SK-N-SH (cell line): ENCODE results near the gene NFIX. TPM values are rescaled to one million over a fixed set of nuclear protein-coding genes. Genes with fewer than 3 reads are reported as not detected.

ENCODE experiments used
- CTCF ChIA-PET: fragments of 300-600, 350-600 bp; formaldehyde crosslinking; extraction: SDS; loops from one replicate; lab custom pipeline; 2021; lab: Yijun Ruan, JAX
- POLR2A ChIA-PET: fragments of 350-600 bp; sonication (Branson Sonifier 250); formaldehyde crosslinking; extraction: SDS; loops from one replicate; lab custom pipeline; 2020; ENCODE audit warnings: antibody characterized with exemption, inconsistent platforms; lab: Yijun Ruan, JAX
- DNase-seq: peaks from one replicate; pipeline ENCODE4 v3.0.0; 2012
- H2AFZ ChIP-seq: fragments of 200-600 bp; sonication (generic); 2 replicates; pipeline ENCODE4 v1.8.1; 2016; ENCODE audit warnings: antibody characterized with exemption, mild to moderate bottlenecking, low read depth
- H3F3A ChIP-seq: fragments of 200-600 bp; sonication (generic); replicated peaks from 2 replicates; pipeline ENCODE3; 2016; ENCODE audit warnings: antibody characterized with exemption, mild to moderate bottlenecking; ENCODE audit not compliant: insufficient read depth
- H3K27ac ChIP-seq, 2 experiments: fragments of 200-500 bp in 1 of 2; fragments of 200-600 bp in 1 of 2; sonication (Bioruptor generic) in 1 of 2; sonication (generic), shearing (Covaris generic) in 1 of 2; 2 replicates each; pipeline versions ENCODE4 v1.5.1 to v1.6.1; 2014 to 2016; ENCODE audit warnings: low read depth in 2 of 2, inconsistent platforms in 1 of 2, low read length in 1 of 2, mild to moderate bottlenecking in 1 of 2, mixed read lengths in 1 of 2
- H3K27me3 ChIP-seq: fragments of 200-600 bp; sonication (generic), shearing (Covaris generic); 2 replicates; pipeline ENCODE4 v1.6.1; 2016; ENCODE audit warnings: mixed run types; ENCODE audit not compliant: insufficient read depth
- H3K36me3 ChIP-seq, 2 experiments: fragments of 200-500 bp in 1 of 2; fragments of 200-600 bp in 1 of 2; sonication (Bioruptor generic) in 1 of 2; sonication (generic) in 1 of 2; replicated peaks in 1 of 2; 2 replicates each; pipeline versions ENCODE3 to v1.5.1; 2014 to 2016; ENCODE audit warnings: low read length in 1 of 2, mild to moderate bottlenecking in 1 of 2; ENCODE audit not compliant: insufficient read depth in 2 of 2, control insufficient read depth in 1 of 2
- H3K4me1 ChIP-seq, 2 experiments: fragments of 200-500 bp in 1 of 2; fragments of 200-600 bp in 1 of 2; sonication (Bioruptor generic) in 1 of 2; sonication (generic), shearing (Covaris generic) in 1 of 2; 2 replicates each; pipeline versions ENCODE4 v1.5.1 to v1.6.1; 2014 to 2016; ENCODE audit warnings: low read depth in 1 of 2, low read length in 1 of 2, mixed run types in 1 of 2; ENCODE audit not compliant: insufficient read depth in 2 of 2, control insufficient read depth in 1 of 2
- H3K4me2 ChIP-seq: fragments of 200-600 bp; sonication (generic), shearing (Covaris generic); 2 replicates; pipeline ENCODE4 v1.6.1; 2017; ENCODE audit warnings: mixed run types
- H3K4me3 ChIP-seq, 2 experiments: fragments of 200-500 bp in 1 of 2; fragments of 200-600 bp in 1 of 2; sonication (Bioruptor generic) in 1 of 2; sonication (generic), shearing (Covaris generic) in 1 of 2; 2 replicates each; pipeline versions ENCODE4 v1.5.1 to v1.8.1; 2014 to 2016; ENCODE audit warnings: low read depth in 2 of 2, inconsistent platforms in 1 of 2, low read length in 1 of 2, mild to moderate bottlenecking in 1 of 2, mixed read lengths in 1 of 2, moderate library complexity in 1 of 2
- H3K79me2 ChIP-seq: fragments of 200-600 bp; sonication (generic); 2 replicates; pipeline ENCODE4 v1.8.1; 2017; ENCODE audit warnings: mild to moderate bottlenecking; ENCODE audit not compliant: insufficient read depth
- H3K9ac ChIP-seq: fragments of 200-600 bp; sonication (generic); 2 replicates; pipeline ENCODE4 v1.6.1; 2017; ENCODE audit warnings: mixed run types
- H3K9me2 ChIP-seq: fragments of 200-600 bp; sonication (generic); 2 replicates; pipeline ENCODE4 v1.6.1; 2017; ENCODE audit warnings: mixed run types
- H3K9me3 ChIP-seq: fragments of 200-600 bp; sonication (generic); 2 replicates; pipeline ENCODE4 v1.6.1; 2017; ENCODE audit warnings: mixed run types, mild to moderate bottlenecking, moderate library complexity
- H4K20me1 ChIP-seq: fragments of 200-600 bp; sonication (generic); 2 replicates; pipeline ENCODE4 v1.6.1; 2017; ENCODE audit warnings: mild to moderate bottlenecking, mixed run types; ENCODE audit not compliant: insufficient read depth
- CHD2 ChIP-seq: fragments of 150-350 bp; IDR thresholded peaks from 2 replicates; pipeline ENCODE4 v1.6.1; 2018; ENCODE audit warnings: low read length; ENCODE audit not compliant: partially characterized antibody
- ELF1 ChIP-seq: IDR thresholded peaks from 2 replicates; pipeline ENCODE4 v1.4.0; 2012
- FOSL2 ChIP-seq: IDR thresholded peaks from 2 replicates; pipeline ENCODE4 v1.4.0; 2012; ENCODE audit warnings: low read depth, mild to moderate bottlenecking, moderate library complexity, borderline replicate concordance
- IRF3 ChIP-seq: fragments of 150-350 bp; IDR thresholded peaks from 2 replicates; pipeline ENCODE4 v1.6.1; 2016; ENCODE audit warnings: mild to moderate bottlenecking, low read depth, low read length
- MAX ChIP-seq: IDR thresholded peaks from 2 replicates; pipeline ENCODE4 v1.4.0; 2012; ENCODE audit warnings: low read depth
- MXI1 ChIP-seq: IDR thresholded peaks from 2 replicates; pipeline ENCODE4 v1.6.1; 2012; ENCODE audit warnings: mild to moderate bottlenecking, low read depth, low read length, improper control_type of control experiment
- NFIC ChIP-seq: IDR thresholded peaks from 2 replicates; pipeline ENCODE4 v1.4.0; 2012; ENCODE audit warnings: borderline replicate concordance
- PBX3 ChIP-seq: IDR thresholded peaks from 2 replicates; pipeline ENCODE4; 2012
- RFX5 ChIP-seq: IDR thresholded peaks from 2 replicates; pipeline ENCODE4 v1.6.1; 2012; ENCODE audit warnings: mild to moderate bottlenecking, improper control_type of control experiment, low read length
- TCF12 ChIP-seq: IDR thresholded peaks from 2 replicates; pipeline ENCODE4 v1.4.0; 2012
- YY1 ChIP-seq: IDR thresholded peaks from 2 replicates; pipeline ENCODE4 v1.4.0; 2012; ENCODE audit warnings: low read depth, mild to moderate bottlenecking
- ZBTB33 ChIP-seq: IDR thresholded peaks from 2 replicates; pipeline ENCODE4 v1.4.0; 2012; ENCODE audit warnings: low read depth, borderline replicate concordance
- WGBS: methylation state at CpG from one replicate; pipeline ENCODE4 v1.1.6; 2017; ENCODE audit warnings: low lambda C conversion rate; 5-methylcytosine and 5-hydroxymethylcytosine counted together
- polyA plus RNA-seq, 3 experiments: library from polyadenylated mRNA; depleted of rRNA; stranded (reverse); fragments of >200 nt; gene quantifications; 2 replicates each; pipeline ENCODE4 v1.2.3, GENCODE V29; 2012
- TF ChIP-seq, protein P1 (sequence below): IDR thresholded peaks from 2 replicates; pipeline ENCODE4 v1.6.1; 2012; ENCODE audit warnings: mild to moderate bottlenecking, low read depth, low read length, moderate library complexity
- TF ChIP-seq, protein P2 (sequence below): IDR thresholded peaks from 2 replicates; pipeline ENCODE4 v1.4.0; 2012; ENCODE audit warnings: low read depth, borderline replicate concordance
- TF ChIP-seq, protein P3 (sequence below): fragments of 150-350 bp; IDR thresholded peaks from 2 replicates; pipeline ENCODE4 v1.6.1; 2017; ENCODE audit warnings: antibody characterized with exemption, low read length, low read depth, borderline replicate concordance

Gene NFIX
- polyA plus RNA-seq, 1 of the 3 experiments (the other 2 are of a cell fraction), result 14.8 TPM

- TF ChIP-seq, protein P1, sequence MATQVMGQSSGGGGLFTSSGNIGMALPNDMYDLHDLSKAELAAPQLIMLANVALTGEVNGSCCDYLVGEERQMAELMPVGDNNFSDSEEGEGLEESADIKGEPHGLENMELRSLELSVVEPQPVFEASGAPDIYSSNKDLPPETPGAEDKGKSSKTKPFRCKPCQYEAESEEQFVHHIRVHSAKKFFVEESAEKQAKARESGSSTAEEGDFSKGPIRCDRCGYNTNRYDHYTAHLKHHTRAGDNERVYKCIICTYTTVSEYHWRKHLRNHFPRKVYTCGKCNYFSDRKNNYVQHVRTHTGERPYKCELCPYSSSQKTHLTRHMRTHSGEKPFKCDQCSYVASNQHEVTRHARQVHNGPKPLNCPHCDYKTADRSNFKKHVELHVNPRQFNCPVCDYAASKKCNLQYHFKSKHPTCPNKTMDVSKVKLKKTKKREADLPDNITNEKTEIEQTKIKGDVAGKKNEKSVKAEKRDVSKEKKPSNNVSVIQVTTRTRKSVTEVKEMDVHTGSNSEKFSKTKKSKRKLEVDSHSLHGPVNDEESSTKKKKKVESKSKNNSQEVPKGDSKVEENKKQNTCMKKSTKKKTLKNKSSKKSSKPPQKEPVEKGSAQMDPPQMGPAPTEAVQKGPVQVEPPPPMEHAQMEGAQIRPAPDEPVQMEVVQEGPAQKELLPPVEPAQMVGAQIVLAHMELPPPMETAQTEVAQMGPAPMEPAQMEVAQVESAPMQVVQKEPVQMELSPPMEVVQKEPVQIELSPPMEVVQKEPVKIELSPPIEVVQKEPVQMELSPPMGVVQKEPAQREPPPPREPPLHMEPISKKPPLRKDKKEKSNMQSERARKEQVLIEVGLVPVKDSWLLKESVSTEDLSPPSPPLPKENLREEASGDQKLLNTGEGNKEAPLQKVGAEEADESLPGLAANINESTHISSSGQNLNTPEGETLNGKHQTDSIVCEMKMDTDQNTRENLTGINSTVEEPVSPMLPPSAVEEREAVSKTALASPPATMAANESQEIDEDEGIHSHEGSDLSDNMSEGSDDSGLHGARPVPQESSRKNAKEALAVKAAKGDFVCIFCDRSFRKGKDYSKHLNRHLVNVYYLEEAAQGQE, result no peak
- TF ChIP-seq, protein P2, sequence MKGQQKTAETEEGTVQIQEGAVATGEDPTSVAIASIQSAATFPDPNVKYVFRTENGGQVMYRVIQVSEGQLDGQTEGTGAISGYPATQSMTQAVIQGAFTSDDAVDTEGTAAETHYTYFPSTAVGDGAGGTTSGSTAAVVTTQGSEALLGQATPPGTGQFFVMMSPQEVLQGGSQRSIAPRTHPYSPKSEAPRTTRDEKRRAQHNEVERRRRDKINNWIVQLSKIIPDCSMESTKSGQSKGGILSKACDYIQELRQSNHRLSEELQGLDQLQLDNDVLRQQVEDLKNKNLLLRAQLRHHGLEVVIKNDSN, result no peak
- TF ChIP-seq YY1 (no peak), CHD2 (peak; percentile 96), PBX3 (no peak)
- TF ChIP-seq, all 33 proteins: peak for 6
Measured at GRCh38 chr19:12946092-12946721, 49.1 kb upstream of the NFIX start (continued).

GRCh38 chr19:12946731-12947496 is 48.4 kb upstream of the NFIX start:
- ChIA-PET POLR2A (interaction anchor here (0.6 to 1.6 kb wide), 9 partner anchors 8 to 224 kb away, joined by 3 to 13 read pairs (median 4); partner anchors contain the start of genes CALR, FARSA and GCDH), CTCF (interaction anchor here (0.9 to 2.1 kb wide), 6 partner anchors 10 to 147 kb away, joined by 4 to 20 read pairs (median 6); partner anchors contain the start of gene GADD45GIP1)
- peaks cover 46 to 62% of the 10 kb centered on the region in 2 experiments for H3K36me3 ChIP-seq
- no peak for TF ChIP-seq ELF1
- TF ChIP-seq MAX, result no peak
- TF ChIP-seq RFX5, result no peak
- TF ChIP-seq MXI1, result no peak
- TF ChIP-seq IRF3, result no peak
- TF ChIP-seq ZBTB33, result no peak
- no peak for TF ChIP-seq FOSL2
- TF ChIP-seq NFIC, result no peak
- TF ChIP-seq TCF12, result no peak
- TF ChIP-seq, protein P3, sequence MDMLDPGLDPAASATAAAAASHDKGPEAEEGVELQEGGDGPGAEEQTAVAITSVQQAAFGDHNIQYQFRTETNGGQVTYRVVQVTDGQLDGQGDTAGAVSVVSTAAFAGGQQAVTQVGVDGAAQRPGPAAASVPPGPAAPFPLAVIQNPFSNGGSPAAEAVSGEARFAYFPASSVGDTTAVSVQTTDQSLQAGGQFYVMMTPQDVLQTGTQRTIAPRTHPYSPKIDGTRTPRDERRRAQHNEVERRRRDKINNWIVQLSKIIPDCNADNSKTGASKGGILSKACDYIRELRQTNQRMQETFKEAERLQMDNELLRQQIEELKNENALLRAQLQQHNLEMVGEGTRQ, result no peak

More at GRCh38 chr19:12946731-12947496, 48.4 kb upstream of the NFIX start:
- Histone ChIP-seq H3K9me2 (no peaks in the 10 kb centered on the region), H3K9me3 (no peaks in the 10 kb centered on the region), H3F3A (peaks cover 53% of the 10 kb centered on the region), H3K4me1 (peaks cover 3 to 20% of the 10 kb centered on the region in 2 experiments), H3K4me3 (peak overlapping the region; percentile 66 to 73), H4K20me1 (peaks cover 4% of the 10 kb centered on the region), H3K27me3 (no peaks in the 10 kb centered on the region), H3K9ac (peak overlapping the region; percentile 90), H3K4me2 (peak overlapping the region; percentile 89), H3K27ac (peak overlapping the region; percentile 87 to 92), H3K79me2 (peaks cover 63% of the 10 kb centered on the region), H2AFZ (no peak overlapping the region)
- DNase-seq, result no peak
- 52% methylated on average over 14 of the region's 14 CpGs for WGBS
